Thoracic aorta (tissue), 2 donors: ENCODE results near the gene KIF25. TPM values are rescaled to one million over a fixed set of nuclear protein-coding genes. Genes with fewer than 3 reads are reported as not detected.

ENCODE experiments used
- ATAC-seq: fragments of 150-250 bp; one replicate; pipeline ENCODE4 v1.8.0; 2017; ENCODE audit warnings: low read depth; ENCODE audit not compliant: insufficient number of reproducible peaks, low FRiP score
- DNase-seq: peaks from one replicate; pipeline ENCODE4 v3.0.0-alpha.2; 2020; ENCODE audit warnings: low spot score
- H3K27ac ChIP-seq, 2 donors: fragments of 200-600 bp; sonication (generic); 1 replicate in 1 of 2; 2 replicates in 1 of 2; pipeline ENCODE4 v1.5.1; 2016; ENCODE audit warnings: mild to moderate bottlenecking in 2 of 2, moderate library complexity in 2 of 2
- H3K27me3 ChIP-seq: fragments of 200-600 bp; sonication (generic); replicated peaks from 2 replicates; pipeline ENCODE4 v1.6.0; 2016; ENCODE audit warnings: mild to moderate bottlenecking; ENCODE audit not compliant: insufficient read depth
- H3K36me3 ChIP-seq: fragments of 200-600 bp; sonication (generic); one replicate; pipeline ENCODE4 v1.5.1; 2016
- H3K4me1 ChIP-seq, 2 donors: fragments of 200-600 bp; sonication (generic); 1 replicate in 1 of 2; 2 replicates in 1 of 2; pipeline versions ENCODE4 v1.5.1 to v1.6.0; 2016; ENCODE audit warnings: low read depth in 2 of 2, mild to moderate bottlenecking in 1 of 2; ENCODE audit not compliant: control insufficient read depth in 1 of 2
- H3K4me3 ChIP-seq: fragments of 200-600 bp; sonication (generic); 2 replicates; pipeline ENCODE4 v1.5.1; 2016; ENCODE audit warnings: mild to moderate bottlenecking
- H3K9me3 ChIP-seq: fragments of 200-600 bp; sonication (generic); 2 replicates; pipeline ENCODE4 v1.5.1; 2016
- CTCF ChIP-seq: fragments of 200-600 bp; sonication (generic); IDR thresholded peaks from one replicate; pipeline ENCODE4 v1.5.1; 2019; ENCODE audit warnings: antibody characterized with exemption
- total RNA-seq, 2 donors: library from RNA; depleted of rRNA; stranded (reverse); fragments of >200 nt; gene quantifications; one replicate each; pipeline versions ENCODE4 v1.1.0 to v1.2.3, GENCODE V29; 2016

Gene KIF25
- total RNA-seq, 2 donors from 2014 or later = not detected

- H3K4me1 ChIP-seq = no peaks in the 10 kb centered on the region
- peaks cover 11% of the 10 kb centered on the region for H3K9me3 ChIP-seq
- TF ChIP-seq CTCF = no peak
- H3K27ac ChIP-seq = no peak overlapping the region
- no peak overlapping the region for H3K4me3 ChIP-seq
- H3K36me3 ChIP-seq = no peaks in the 10 kb centered on the region
- DNase-seq (no peak), ATAC-seq (no peak)
- no peaks in the 10 kb centered on the region for H3K27me3 ChIP-seq
Measured at GRCh38 chr6:168044521-168045130, 47.2 kb downstream of the KIF25 start.

- no peak for TF ChIP-seq CTCF
- Histone ChIP-seq H3K27ac (no peak overlapping the region), H3K27me3 (no peaks in the 10 kb centered on the region), H3K4me1 (no peaks in the 10 kb centered on the region), H3K36me3 (no peaks in the 10 kb centered on the region), H3K4me3 (no peak overlapping the region), H3K9me3 (peaks cover 6% of the 10 kb centered on the region)
- no peak for ATAC-seq
- DNase-seq = no peak
Measured at GRCh38 chr6:168045141-168045691, 47.7 kb downstream of the KIF25 start.

- Histone ChIP-seq H3K4me1 (no peaks in the 10 kb centered on the region), H3K27ac (no peak overlapping the region), H3K27me3 (no peaks in the 10 kb centered on the region), H3K4me3 (no peak overlapping the region), H3K36me3 (no peaks in the 10 kb centered on the region), H3K9me3 (no peaks in the 10 kb centered on the region)
- no peak for DNase-seq
- ATAC-seq = no peak
- no peak for TF ChIP-seq CTCF
Measured at GRCh38 chr6:168045706-168046620, 48.5 kb downstream of the KIF25 start.

GRCh38 chr6:168046696-168047095, 49.2 kb downstream of the KIF25 start:
- no peaks in the 10 kb centered on the region for H3K4me1 ChIP-seq
- DNase-seq = no peak
- H3K27ac ChIP-seq = no peak overlapping the region
- H3K27me3 ChIP-seq = no peaks in the 10 kb centered on the region
- no peak for TF ChIP-seq CTCF
- H3K4me3 ChIP-seq = no peak overlapping the region
- H3K9me3 ChIP-seq = no peaks in the 10 kb centered on the region
- ATAC-seq = no peak
- H3K36me3 ChIP-seq = no peaks in the 10 kb centered on the region
